GM18867 (cell line): ENCODE measurements around the gene GCLC.
"Not testable (repeated sequence)": the region's sequence is repeated elsewhere in the genome, so short reads cannot be mapped to it uniquely, and the experiment has no call there.

Source experiments
- ATAC-seq: cut with Tn5 transposase; IDR thresholded peaks from one replicate; pipeline ENCODE4 v1.9.1; 2021; ENCODE audit warnings: mild to moderate bottlenecking, moderate library complexity; ENCODE audit not compliant: unreplicated experiment

GCLC gene

DNA sequence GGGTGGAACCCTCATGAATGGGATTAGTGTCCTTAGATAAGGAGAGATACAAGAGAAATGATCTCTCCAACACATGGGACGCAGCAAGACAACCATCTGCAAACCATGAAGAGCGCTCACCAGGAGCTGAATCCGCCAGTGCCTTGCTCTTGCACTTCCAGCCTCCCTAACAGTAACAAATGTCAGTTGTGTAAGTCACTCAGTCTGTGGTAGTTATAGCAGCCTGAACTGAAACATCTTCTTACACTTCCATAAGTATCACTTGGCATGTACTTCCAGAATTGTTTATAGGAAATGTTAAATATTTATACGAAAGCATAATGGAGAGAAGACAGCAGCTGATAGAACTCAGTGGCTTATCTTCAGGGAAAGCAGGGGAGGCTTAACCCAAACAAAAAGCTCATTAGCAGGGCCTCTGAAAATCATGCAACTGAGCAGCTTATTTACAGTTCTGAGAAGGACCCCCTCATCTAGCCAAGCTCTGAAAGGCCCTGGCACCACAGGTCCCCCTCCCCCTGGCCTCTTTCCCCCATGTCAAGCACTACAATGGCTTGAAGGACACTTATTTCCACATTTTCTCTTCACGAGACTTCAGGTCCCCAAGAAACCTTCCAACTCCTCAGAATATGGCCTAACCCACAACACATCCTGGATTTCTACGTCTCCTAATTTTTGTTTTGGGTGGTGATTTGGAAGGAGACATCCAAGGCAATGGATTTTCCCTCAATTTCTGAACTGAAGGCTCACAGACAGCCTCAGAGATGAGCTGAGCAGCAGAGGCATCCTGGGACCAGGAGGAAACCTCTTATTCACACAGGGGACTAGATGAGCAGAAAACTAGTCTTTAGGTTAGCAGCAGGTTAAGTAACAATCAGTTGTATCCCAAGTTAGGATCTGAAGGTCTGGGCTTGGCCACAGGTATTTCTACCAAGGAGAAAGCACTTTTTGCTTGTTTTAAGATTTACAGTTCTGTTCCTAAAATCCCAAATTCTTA, 49.1 kb downstream of the GCLC start:
- no peak for ATAC-seq

DNA sequence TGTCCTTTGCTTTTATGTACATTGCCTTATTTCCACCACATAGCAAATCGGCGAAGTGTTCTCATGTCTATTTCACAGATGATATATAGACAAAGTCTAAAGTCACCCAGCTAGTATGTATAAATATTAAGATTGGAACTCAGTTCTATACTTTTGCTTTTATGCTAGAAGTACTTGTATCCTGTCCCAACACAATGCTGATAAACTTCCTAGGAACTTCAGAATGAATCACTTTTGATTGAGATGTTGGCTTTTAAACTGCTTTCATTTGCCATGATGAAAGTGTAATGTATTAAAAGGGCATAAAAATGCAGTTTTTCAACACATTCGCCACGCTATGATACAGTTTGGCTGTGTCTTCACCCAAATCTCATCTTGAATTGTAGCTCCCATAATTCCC, 50.8 kb downstream of the GCLC start:
- no peak for ATAC-seq

- ATAC-seq: no peak
These were observed 51.3 kb downstream of the GCLC start for GRCh38 chr6:53493635-53494025.

DNA sequence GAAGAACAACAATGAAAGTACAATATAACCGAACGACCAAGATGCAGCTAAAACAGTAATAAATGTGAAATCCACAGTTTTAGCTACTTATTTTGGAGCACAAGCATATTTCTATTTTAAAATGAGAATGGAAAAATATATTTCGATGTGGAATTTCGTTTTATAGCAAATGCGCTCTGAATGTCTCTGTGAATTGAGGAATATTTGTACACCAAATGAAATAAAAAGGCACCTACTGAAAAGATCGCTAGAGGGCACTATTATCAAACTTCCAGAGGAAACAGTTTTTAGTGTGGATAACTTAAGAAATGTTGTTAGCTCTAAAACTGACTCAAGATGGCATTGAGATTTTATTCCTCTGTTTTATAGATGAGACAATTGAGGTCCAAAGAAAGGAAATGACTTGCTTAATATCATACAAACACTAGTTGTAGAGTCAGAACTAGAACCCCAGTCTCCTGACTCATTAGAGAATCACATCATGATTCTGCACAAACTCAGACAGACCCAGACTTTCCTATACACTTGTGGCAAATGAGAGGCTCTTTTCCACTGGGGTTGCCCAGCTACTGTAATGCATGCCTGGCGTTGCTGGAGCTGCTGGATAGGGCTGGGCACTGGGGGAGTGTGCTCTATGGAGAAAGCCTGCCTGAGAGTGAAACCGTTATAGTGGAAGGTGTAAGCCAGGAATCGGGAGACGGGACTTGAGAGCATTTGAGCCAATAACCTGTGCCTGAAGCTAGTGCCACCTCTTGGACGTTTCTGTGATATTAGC, 51.9 kb downstream of the GCLC start:
- peak; percentile 44 for ATAC-seq

- no peak for ATAC-seq
These were observed 57.8 kb downstream of the GCLC start for GRCh38 chr6:53487080-53487479.

GRCh38 chr6:53486679-53487078, 58.2 kb downstream of the GCLC start:
- no peak for ATAC-seq

DNA sequence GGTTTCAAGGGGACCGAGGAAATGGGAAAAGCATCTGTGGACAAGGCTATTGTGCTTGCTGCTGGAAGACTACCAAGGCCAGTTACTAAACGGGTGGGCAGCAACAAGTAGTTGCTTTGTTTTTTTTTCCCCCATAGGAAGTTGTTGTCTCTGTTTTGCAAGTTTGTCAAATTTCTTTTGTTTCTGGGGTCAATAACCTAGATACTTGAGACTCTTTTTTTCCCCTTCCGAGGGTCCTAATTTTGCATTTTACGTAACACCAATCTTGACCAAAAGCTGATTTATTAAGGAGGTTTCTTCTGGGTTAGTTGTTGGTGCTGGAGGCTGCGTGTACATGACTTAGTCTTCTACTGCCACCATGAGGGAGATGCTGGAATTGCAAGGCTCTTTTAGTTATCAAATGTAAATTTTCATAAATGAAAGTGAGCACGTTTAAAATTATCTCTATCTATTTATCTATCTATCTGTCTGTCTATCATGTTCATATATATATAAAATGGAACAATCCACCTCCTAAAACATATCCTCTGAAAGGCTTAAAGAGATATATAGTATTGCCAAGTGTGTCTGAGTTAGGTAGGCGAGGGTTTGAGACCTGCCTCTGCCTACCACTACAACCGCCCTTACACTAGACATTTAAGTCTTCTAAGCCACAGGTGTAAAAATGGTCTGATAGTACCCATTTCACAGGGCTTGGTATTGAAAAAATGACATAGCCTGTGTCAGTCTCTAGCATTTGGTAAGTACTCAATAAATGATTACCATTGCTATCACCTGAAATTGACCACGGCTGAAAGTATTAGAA, 60.2 kb downstream of the GCLC start:
- ATAC-seq: no peak

GRCh38 chr6:53483423-53484353, 61.2 kb downstream of the GCLC start:
- ATAC-seq: no peak

- no peak for ATAC-seq
These were observed 63.6 kb downstream of the GCLC start for GRCh38 chr6:53481323-53481722.

- not testable (repeated sequence) for ATAC-seq
These were observed 64.1 kb downstream of the GCLC start for GRCh38 chr6:53480774-53481173.

DNA sequence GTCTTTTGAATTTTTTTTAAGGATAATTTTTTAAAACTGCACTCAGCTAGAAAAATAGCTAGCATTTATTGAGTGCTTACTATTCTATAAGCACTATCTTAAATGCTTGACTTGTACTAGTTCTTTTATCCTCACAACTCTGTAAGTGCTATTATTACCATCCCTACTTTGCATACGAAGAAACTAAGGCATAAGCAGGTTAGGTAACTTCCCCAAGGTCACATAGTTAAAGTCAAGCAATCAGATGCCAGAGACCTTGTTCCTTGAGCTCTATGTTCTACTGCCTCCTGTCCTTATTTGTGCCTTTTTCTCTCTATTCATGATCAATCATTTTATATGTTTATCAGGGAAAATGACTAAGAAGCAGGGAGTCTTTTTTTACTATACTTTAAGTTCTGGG, 65.0 kb downstream of the GCLC start:
- ATAC-seq: no peak

DNA sequence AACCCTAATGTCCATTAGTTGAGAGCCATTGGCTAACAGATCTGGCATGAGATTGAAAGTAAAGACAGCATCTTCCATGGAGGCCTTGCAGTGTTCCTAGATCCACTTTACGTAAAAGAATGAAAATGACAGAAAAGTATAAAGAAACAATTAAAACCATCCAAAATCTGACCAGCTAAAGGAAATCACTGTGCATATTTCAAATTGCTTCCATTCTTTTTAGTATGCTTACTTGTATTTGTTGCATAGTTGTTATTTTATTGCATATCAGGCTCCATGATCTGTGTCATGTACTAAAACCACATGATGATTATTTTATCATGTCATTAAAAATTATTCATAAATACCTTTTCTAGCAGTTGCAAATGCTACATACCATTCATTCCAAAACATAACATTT, 67.9 kb downstream of the GCLC start:
- no peak for ATAC-seq

DNA sequence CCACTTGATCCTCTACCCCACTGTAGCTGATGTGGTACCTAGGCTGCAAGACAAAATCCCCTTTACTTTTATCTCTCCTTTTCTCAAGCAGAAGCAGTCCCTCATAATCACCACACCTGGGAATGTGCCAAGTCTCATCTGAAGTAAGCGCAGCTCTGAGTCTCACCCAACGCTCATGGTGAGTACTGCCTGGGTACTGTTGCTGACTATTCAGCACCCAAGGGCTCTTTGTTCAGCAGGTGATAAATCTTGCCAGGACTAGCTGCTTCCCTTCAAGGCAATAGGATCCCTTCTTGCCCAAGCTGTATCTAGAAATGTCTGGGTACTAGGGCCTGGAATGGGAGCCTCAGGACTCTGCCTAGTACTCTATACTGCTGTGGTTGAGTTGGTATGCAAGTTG, 70.9 kb downstream of the GCLC start:
- ATAC-seq: no peak

DNA sequence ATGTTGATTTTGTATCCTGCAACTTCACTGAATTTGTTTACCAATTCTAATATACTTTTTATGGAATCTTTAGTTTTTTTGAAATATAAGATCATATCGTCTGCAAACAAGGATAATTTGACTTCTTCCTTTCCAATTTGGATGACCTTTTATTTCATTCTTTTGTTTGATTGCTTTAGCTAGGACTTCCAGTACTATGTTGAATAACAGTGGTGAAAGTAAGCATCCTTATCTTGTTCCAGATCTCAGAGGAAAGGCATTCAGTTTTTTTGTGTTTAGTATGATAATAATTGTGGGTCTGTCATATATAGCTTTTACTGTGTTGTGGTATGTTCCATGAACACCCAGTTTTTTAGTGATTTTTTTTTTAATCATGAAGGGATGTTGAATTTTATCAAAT, 75.7 kb downstream of the GCLC start:
- no peak for ATAC-seq

DNA sequence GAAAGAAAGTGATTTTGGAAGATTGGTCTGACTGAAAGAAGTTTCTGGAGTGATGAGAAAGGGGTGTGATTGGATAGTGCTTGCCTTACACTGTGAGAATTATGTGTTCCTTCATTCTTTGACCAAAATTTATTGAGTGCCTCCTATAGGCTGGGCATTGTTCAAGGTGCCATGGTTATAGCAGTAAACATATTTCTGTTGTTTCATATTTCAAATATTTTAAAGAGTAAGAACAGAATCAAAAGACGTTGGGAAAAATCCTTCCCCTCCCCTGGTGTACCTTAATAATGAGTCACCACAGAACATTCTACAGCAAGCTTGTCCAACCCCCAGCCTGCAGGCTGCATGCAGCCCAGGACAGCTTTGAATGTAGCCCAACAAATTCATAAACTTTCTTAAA, 78.6 kb downstream of the GCLC start:
- ATAC-seq: no peak

- no peak for ATAC-seq
These were observed 79.2 kb downstream of the GCLC start for GRCh38 chr6:53465732-53466131.

- ATAC-seq: no peak
These were observed 79.9 kb downstream of the GCLC start for GRCh38 chr6:53464927-53465460.

DNA sequence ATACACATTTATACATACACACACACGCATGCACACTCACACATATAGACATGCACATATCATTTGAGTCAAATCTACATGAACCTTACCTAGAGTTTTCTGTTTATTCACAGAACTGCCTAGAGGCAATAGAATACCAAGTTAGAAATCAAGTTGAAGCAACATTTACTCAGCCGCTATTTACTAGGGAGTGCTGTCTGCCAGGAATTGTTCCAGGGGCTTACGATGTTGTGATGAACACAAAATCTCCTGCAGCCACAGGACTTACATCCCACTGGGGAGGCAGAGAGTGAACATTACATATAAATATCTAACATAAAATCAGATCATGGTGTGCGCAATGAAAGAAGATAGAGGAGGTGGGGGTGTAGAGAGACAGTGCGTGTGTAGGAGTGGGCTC, 80.4 kb downstream of the GCLC start:
- ATAC-seq: no peak

DNA sequence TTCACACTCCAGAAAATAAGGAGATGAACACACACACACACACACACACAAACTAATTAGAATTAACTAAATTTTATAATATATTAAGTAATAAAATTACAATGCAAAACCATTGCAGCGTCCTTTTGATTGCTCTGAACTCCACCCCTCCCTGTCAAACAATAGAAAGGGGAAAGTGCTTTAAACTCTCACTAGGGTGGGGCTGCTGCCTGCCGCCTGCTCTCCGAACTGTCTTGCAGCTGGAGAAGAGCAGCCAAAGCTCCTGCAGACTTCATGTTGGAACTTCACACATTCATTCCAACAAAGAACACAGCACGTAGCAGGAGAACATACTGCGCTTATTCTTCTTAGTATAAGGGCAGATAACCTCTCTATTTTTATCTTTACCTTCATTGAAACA, 83.2 kb downstream of the GCLC start:
- peak; percentile 31 for ATAC-seq
